RWPE2 (cell line): ENCODE data around the gene TRIM60.

ENCODE experiments used
- ATAC-seq: fragments of 200-7000 bp; cut with Tn5 transposase; 3 replicates; pipeline ENCODE4 v1.9.1; 2021; ENCODE audit warnings: low read depth
- DNase-seq: peaks from one replicate; pipeline ENCODE4 v3.0.0-alpha.2; 2020; ENCODE audit warnings: low spot score
- H3K27ac ChIP-seq: fragments of 450-650 bp; 2 replicates; pipeline ENCODE4 v1.5.1; 2017; ENCODE audit warnings: mild to moderate bottlenecking; ENCODE audit not compliant: poor library complexity, severe bottlenecking
- H3K27me3 ChIP-seq: fragments of 250-450 bp; sonication (Bioruptor Pico); 2 replicates; pipeline ENCODE4 v1.5.1; 2021; ENCODE audit warnings: mild to moderate bottlenecking, moderate library complexity; ENCODE audit not compliant: insufficient read depth, poor library complexity, severe bottlenecking
- H3K36me3 ChIP-seq: fragments of 250-450 bp; sonication (Bioruptor Pico); 2 replicates; pipeline ENCODE4 v1.5.1; 2020; ENCODE audit warnings: low read depth, mild to moderate bottlenecking, moderate library complexity
- H3K4me1 ChIP-seq: fragments of 250-450 bp; sonication (Bioruptor Pico); 2 replicates; pipeline ENCODE4 v1.5.1; 2021; ENCODE audit warnings: mild to moderate bottlenecking, moderate library complexity; ENCODE audit not compliant: insufficient read depth, poor library complexity, severe bottlenecking
- H3K4me3 ChIP-seq: fragments of 250-450 bp; sonication (Bioruptor Pico); 2 replicates; pipeline ENCODE4 v1.5.1; 2021; ENCODE audit warnings: mild to moderate bottlenecking, moderate library complexity; ENCODE audit not compliant: severe bottlenecking
- H3K9me3 ChIP-seq: fragments of 250-450 bp; sonication (Bioruptor Pico); 2 replicates; pipeline ENCODE4 v1.5.1; 2021; ENCODE audit warnings: mild to moderate bottlenecking, moderate library complexity; ENCODE audit not compliant: severe bottlenecking
- CTCF ChIP-seq: fragments of 450-650 bp; IDR thresholded peaks from one replicate; pipeline ENCODE4 v1.5.1; 2017; ENCODE audit warnings: mild to moderate bottlenecking, moderate library complexity; ENCODE audit not compliant: poor library complexity, severe bottlenecking

The TRIM60 gene

DNA sequence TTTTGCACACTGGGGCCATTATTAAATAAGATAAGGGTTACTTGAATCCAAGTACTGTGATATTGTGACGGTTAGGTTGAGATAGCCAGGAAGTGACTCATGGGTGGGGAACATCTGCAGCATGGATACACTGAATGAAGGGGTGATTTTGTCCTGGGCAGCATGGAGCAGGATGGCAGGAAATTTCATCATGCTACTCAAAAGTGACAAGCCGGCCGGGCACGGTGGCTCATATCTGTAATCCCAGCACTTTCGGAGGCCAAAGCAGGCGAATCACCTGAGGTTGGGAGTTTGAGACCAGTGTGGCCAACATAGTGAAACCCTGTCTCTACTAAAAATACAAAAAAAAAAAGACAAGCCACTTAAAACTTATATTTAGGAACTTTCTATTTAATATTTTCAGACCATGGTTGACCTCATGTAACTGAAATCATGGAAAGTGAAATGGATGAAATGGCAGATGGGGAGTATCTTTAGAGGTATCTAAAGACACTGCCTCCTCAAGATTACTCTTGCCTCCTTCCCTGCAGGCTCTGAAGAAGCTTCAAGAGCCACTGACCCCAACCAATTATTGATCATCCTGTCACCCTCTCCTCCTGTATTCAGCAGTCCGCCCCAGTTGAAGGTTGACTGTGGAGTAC lies 3.9 kb upstream of the TRIM60 start:
- Histone ChIP-seq H3K27me3 (no peaks in the 10 kb centered on the region), H3K36me3 (no peaks in the 10 kb centered on the region), H3K27ac (no peak overlapping the region), H3K4me1 (no peaks in the 10 kb centered on the region), H3K4me3 (no peak overlapping the region), H3K9me3 (no peaks in the 10 kb centered on the region)
- ATAC-seq = no peak
- TF ChIP-seq CTCF = no peak
- no peak for DNase-seq

- Histone ChIP-seq H3K9me3 (no peaks in the 10 kb centered on the region), H3K4me1 (no peaks in the 10 kb centered on the region), H3K27me3 (no peaks in the 10 kb centered on the region), H3K36me3 (no peaks in the 10 kb centered on the region), H3K27ac (no peak overlapping the region), H3K4me3 (no peak overlapping the region)
- DNase-seq (no peak), ATAC-seq (no peak)
- TF ChIP-seq CTCF = no peak
Measured at GRCh38 chr4:165048170-165048569, 16.4 kb downstream of the TRIM60 start.

GRCh38 chr4:165052627-165053026 lies 20.8 kb downstream of the TRIM60 start:
- no peak for TF ChIP-seq CTCF
- no peak for DNase-seq
- ATAC-seq = no peak

GRCh38 chr4:165053645-165054044 lies 21.8 kb downstream of the TRIM60 start, which contains the start of gene TRIM75:
TRIM75 (plus strand) TSS chr4:165053866; CDS start chr4:165059148, 5,282 bp downstream.
- Histone ChIP-seq H3K36me3 (no peaks in the 10 kb centered on the region), H3K27ac (no peak within 1 kb of the TSS), H3K27me3 (no peaks in the 10 kb centered on the region), H3K9me3 (no peaks in the 10 kb centered on the region), H3K4me3 (no peak within 1 kb of the TSS), H3K4me1 (no peaks in the 10 kb centered on the region)
- TF ChIP-seq CTCF = no peak
- ATAC-seq (no peak), DNase-seq (no peak)

More at GRCh38 chr4:165052627-165053026, 20.8 kb downstream of the TRIM60 start:
- Histone ChIP-seq H3K4me3 (no peak overlapping the region), H3K36me3 (no peaks in the 10 kb centered on the region), H3K9me3 (no peaks in the 10 kb centered on the region), H3K27me3 (no peaks in the 10 kb centered on the region), H3K27ac (no peak overlapping the region), H3K4me1 (no peaks in the 10 kb centered on the region)

GRCh38 chr4:165055601-165056000 lies 23.8 kb downstream of the TRIM60 start:
- no peaks in the 10 kb centered on the region for H3K36me3 ChIP-seq
- ATAC-seq (no peak), DNase-seq (no peak)

More at GRCh38 chr4:165055601-165056000, 23.8 kb downstream of the TRIM60 start:
- Histone ChIP-seq H3K4me1 (no peaks in the 10 kb centered on the region), H3K27me3 (no peaks in the 10 kb centered on the region), H3K27ac (no peak overlapping the region), H3K4me3 (no peak overlapping the region), H3K9me3 (no peaks in the 10 kb centered on the region)
- TF ChIP-seq CTCF = no peak
